SK-N-SH (cell line): ENCODE data around the gene CDPF1. TPM values are rescaled to one million over a fixed set of nuclear protein-coding genes. Genes with fewer than 3 reads are reported as not detected.

Source experiments
- CTCF ChIA-PET: fragments of 300-600, 350-600 bp; formaldehyde crosslinking; extraction: SDS; loops from one replicate; lab custom pipeline; 2021; lab: Yijun Ruan, JAX
- POLR2A ChIA-PET: fragments of 350-600 bp; sonication (Branson Sonifier 250); formaldehyde crosslinking; extraction: SDS; loops from one replicate; lab custom pipeline; 2020; ENCODE audit warnings: antibody characterized with exemption, inconsistent platforms; lab: Yijun Ruan, JAX
- DNase-seq: peaks from one replicate; pipeline ENCODE4 v3.0.0; 2012
- H2AFZ ChIP-seq: fragments of 200-600 bp; sonication (generic); 2 replicates; pipeline ENCODE4 v1.8.1; 2016; ENCODE audit warnings: antibody characterized with exemption, mild to moderate bottlenecking, low read depth
- H3F3A ChIP-seq: fragments of 200-600 bp; sonication (generic); replicated peaks from 2 replicates; pipeline ENCODE3; 2016; ENCODE audit warnings: antibody characterized with exemption, mild to moderate bottlenecking; ENCODE audit not compliant: insufficient read depth
- H3K27ac ChIP-seq, 2 experiments: fragments of 200-500 bp in 1 of 2; fragments of 200-600 bp in 1 of 2; sonication (Bioruptor generic) in 1 of 2; sonication (generic), shearing (Covaris generic) in 1 of 2; 2 replicates each; pipeline versions ENCODE4 v1.5.1 to v1.6.1; 2014 to 2016; ENCODE audit warnings: low read depth in 2 of 2, inconsistent platforms in 1 of 2, low read length in 1 of 2, mild to moderate bottlenecking in 1 of 2, mixed read lengths in 1 of 2
- H3K27me3 ChIP-seq: fragments of 200-600 bp; sonication (generic), shearing (Covaris generic); 2 replicates; pipeline ENCODE4 v1.6.1; 2016; ENCODE audit warnings: mixed run types; ENCODE audit not compliant: insufficient read depth
- H3K36me3 ChIP-seq, 2 experiments: fragments of 200-500 bp in 1 of 2; fragments of 200-600 bp in 1 of 2; sonication (Bioruptor generic) in 1 of 2; sonication (generic) in 1 of 2; replicated peaks in 1 of 2; 2 replicates each; pipeline versions ENCODE3 to v1.5.1; 2014 to 2016; ENCODE audit warnings: low read length in 1 of 2, mild to moderate bottlenecking in 1 of 2; ENCODE audit not compliant: insufficient read depth in 2 of 2, control insufficient read depth in 1 of 2
- H3K4me1 ChIP-seq, 2 experiments: fragments of 200-500 bp in 1 of 2; fragments of 200-600 bp in 1 of 2; sonication (Bioruptor generic) in 1 of 2; sonication (generic), shearing (Covaris generic) in 1 of 2; 2 replicates each; pipeline versions ENCODE4 v1.5.1 to v1.6.1; 2014 to 2016; ENCODE audit warnings: low read depth in 1 of 2, low read length in 1 of 2, mixed run types in 1 of 2; ENCODE audit not compliant: insufficient read depth in 2 of 2, control insufficient read depth in 1 of 2
- H3K4me2 ChIP-seq: fragments of 200-600 bp; sonication (generic), shearing (Covaris generic); 2 replicates; pipeline ENCODE4 v1.6.1; 2017; ENCODE audit warnings: mixed run types
- H3K4me3 ChIP-seq, 2 experiments: fragments of 200-500 bp in 1 of 2; fragments of 200-600 bp in 1 of 2; sonication (Bioruptor generic) in 1 of 2; sonication (generic), shearing (Covaris generic) in 1 of 2; 2 replicates each; pipeline versions ENCODE4 v1.5.1 to v1.8.1; 2014 to 2016; ENCODE audit warnings: low read depth in 2 of 2, inconsistent platforms in 1 of 2, low read length in 1 of 2, mild to moderate bottlenecking in 1 of 2, mixed read lengths in 1 of 2, moderate library complexity in 1 of 2
- H3K79me2 ChIP-seq: fragments of 200-600 bp; sonication (generic); 2 replicates; pipeline ENCODE4 v1.8.1; 2017; ENCODE audit warnings: mild to moderate bottlenecking; ENCODE audit not compliant: insufficient read depth
- H3K9ac ChIP-seq: fragments of 200-600 bp; sonication (generic); 2 replicates; pipeline ENCODE4 v1.6.1; 2017; ENCODE audit warnings: mixed run types
- H3K9me2 ChIP-seq: fragments of 200-600 bp; sonication (generic); 2 replicates; pipeline ENCODE4 v1.6.1; 2017; ENCODE audit warnings: mixed run types
- H3K9me3 ChIP-seq: fragments of 200-600 bp; sonication (generic); 2 replicates; pipeline ENCODE4 v1.6.1; 2017; ENCODE audit warnings: mixed run types, mild to moderate bottlenecking, moderate library complexity
- H4K20me1 ChIP-seq: fragments of 200-600 bp; sonication (generic); 2 replicates; pipeline ENCODE4 v1.6.1; 2017; ENCODE audit warnings: mild to moderate bottlenecking, mixed run types; ENCODE audit not compliant: insufficient read depth
- CHD2 ChIP-seq: fragments of 150-350 bp; IDR thresholded peaks from 2 replicates; pipeline ENCODE4 v1.6.1; 2018; ENCODE audit warnings: low read length; ENCODE audit not compliant: partially characterized antibody
- EP300 ChIP-seq, 2 experiments: IDR thresholded peaks; 2 replicates each; pipeline versions ENCODE4 v1.4.0 to v1.6.1; 2012; ENCODE audit warnings: borderline replicate concordance in 1 of 2, low read depth in 1 of 2, low read length in 1 of 2
- JUND ChIP-seq: IDR thresholded peaks from 2 replicates; pipeline ENCODE4 v1.4.0; 2012
- NFIC ChIP-seq: IDR thresholded peaks from 2 replicates; pipeline ENCODE4 v1.4.0; 2012; ENCODE audit warnings: borderline replicate concordance
- NRF1 ChIP-seq: IDR thresholded peaks from 2 replicates; pipeline ENCODE4 v1.6.1; 2012; ENCODE audit warnings: low read depth, mild to moderate bottlenecking, low read length
- TEAD4 ChIP-seq: IDR thresholded peaks from 2 replicates; pipeline ENCODE4 v1.4.0; 2012; ENCODE audit warnings: mild to moderate bottlenecking, borderline replicate concordance; ENCODE audit not compliant: insufficient read depth
- YY1 ChIP-seq: IDR thresholded peaks from 2 replicates; pipeline ENCODE4 v1.4.0; 2012; ENCODE audit warnings: low read depth, mild to moderate bottlenecking
- WGBS: methylation state at CpG from one replicate; pipeline ENCODE4 v1.1.6; 2017; ENCODE audit warnings: low lambda C conversion rate; 5-methylcytosine and 5-hydroxymethylcytosine counted together
- polyA plus RNA-seq, 3 experiments: library from polyadenylated mRNA; depleted of rRNA; stranded (reverse); fragments of >200 nt; gene quantifications; 2 replicates each; pipeline ENCODE4 v1.2.3, GENCODE V29; 2012
- TF ChIP-seq, protein P1 (sequence below): fragments of 150-350 bp; IDR thresholded peaks from 2 replicates; pipeline ENCODE4 v1.6.1; 2017; ENCODE audit warnings: antibody characterized with exemption, low read length, low read depth, borderline replicate concordance
- TF ChIP-seq, protein P2 (sequence below): IDR thresholded peaks from 2 replicates; pipeline ENCODE4 v1.4.0; 2012; ENCODE audit warnings: low read depth, borderline replicate concordance
- TF ChIP-seq, protein P3 (sequence below): IDR thresholded peaks from 2 replicates; pipeline ENCODE4 v1.4.0; 2012; ENCODE audit warnings: low read depth, borderline replicate concordance
- TF ChIP-seq, protein P4 (sequence below): fragments of 150-350 bp; IDR thresholded peaks from 2 replicates; pipeline ENCODE4 v1.6.1; 2016; ENCODE audit warnings: mild to moderate bottlenecking, low read depth, low read length
- TF ChIP-seq, protein P5 (sequence below): IDR thresholded peaks from 2 replicates; pipeline ENCODE4; 2012

The CDPF1 gene
- polyA plus RNA-seq, 1 of the 3 experiments (the other 2 are of a cell fraction): 25.3 TPM

DNA sequence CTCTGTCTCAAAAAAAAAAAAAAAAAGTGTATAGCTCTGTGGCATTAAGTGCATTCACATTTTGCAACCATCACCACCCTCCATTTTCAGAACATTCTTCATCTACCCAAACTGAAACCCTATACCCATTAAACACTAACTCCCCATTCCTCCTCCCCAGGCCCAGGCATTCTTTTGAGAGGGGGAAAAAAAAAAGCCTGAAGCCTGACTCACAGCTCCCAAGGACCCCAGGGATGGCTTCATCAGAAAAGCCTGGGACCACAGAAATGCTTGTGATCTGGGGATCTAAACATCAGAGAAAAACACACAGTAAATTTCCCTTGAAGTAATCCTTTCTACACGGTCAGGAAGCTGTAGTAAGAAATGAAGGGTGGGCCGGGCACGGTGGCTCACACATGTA is 35.9 kb upstream of the CDPF1 start:
- WGBS: 95% methylated on average over 3 of the region's 3 CpGs
- no peak overlapping the region for H3K27ac ChIP-seq
- H3F3A ChIP-seq: no peaks in the 10 kb centered on the region
- TF ChIP-seq, protein P1, sequence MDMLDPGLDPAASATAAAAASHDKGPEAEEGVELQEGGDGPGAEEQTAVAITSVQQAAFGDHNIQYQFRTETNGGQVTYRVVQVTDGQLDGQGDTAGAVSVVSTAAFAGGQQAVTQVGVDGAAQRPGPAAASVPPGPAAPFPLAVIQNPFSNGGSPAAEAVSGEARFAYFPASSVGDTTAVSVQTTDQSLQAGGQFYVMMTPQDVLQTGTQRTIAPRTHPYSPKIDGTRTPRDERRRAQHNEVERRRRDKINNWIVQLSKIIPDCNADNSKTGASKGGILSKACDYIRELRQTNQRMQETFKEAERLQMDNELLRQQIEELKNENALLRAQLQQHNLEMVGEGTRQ: no peak
- TF ChIP-seq EP300 (IDR thresholded peaks at IDR 0.05; ENCODE audit: borderline replicate concordance in 1 of 2, low read depth in 1 of 2, low read length in 1 of 2) (no peak), TEAD4 (no peak)
- TF ChIP-seq, protein P2, sequence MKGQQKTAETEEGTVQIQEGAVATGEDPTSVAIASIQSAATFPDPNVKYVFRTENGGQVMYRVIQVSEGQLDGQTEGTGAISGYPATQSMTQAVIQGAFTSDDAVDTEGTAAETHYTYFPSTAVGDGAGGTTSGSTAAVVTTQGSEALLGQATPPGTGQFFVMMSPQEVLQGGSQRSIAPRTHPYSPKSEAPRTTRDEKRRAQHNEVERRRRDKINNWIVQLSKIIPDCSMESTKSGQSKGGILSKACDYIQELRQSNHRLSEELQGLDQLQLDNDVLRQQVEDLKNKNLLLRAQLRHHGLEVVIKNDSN: no peak
- H3K9ac ChIP-seq: no peak overlapping the region
- ChIA-PET POLR2A (interaction anchor here (2.9 kb wide), 1 partner anchor 10 kb away, joined by 8 read pairs; the partner anchor contains the start of gene GTSE1), CTCF (interaction anchor here (0.6 to 1.5 kb wide), 2 partner anchors 134 to 163 kb away, joined by 3 to 4 read pairs; no protein-coding TSS in a partner anchor)
- H2AFZ ChIP-seq: no peak overlapping the region
- peaks cover 9 to 41% of the 10 kb centered on the region in 2 experiments for H3K36me3 ChIP-seq
- no peak for DNase-seq
- H3K79me2 ChIP-seq: no peaks in the 10 kb centered on the region
- H3K4me2 ChIP-seq: no peak overlapping the region
- H3K9me3 ChIP-seq: no peaks in the 10 kb centered on the region
- H3K9me2 ChIP-seq: no peaks in the 10 kb centered on the region
- H4K20me1 ChIP-seq: no peaks in the 10 kb centered on the region
- H3K4me3 ChIP-seq: no peak overlapping the region
- H3K4me1 ChIP-seq: no peaks in the 10 kb centered on the region
- no peaks in the 10 kb centered on the region for H3K27me3 ChIP-seq

DNA sequence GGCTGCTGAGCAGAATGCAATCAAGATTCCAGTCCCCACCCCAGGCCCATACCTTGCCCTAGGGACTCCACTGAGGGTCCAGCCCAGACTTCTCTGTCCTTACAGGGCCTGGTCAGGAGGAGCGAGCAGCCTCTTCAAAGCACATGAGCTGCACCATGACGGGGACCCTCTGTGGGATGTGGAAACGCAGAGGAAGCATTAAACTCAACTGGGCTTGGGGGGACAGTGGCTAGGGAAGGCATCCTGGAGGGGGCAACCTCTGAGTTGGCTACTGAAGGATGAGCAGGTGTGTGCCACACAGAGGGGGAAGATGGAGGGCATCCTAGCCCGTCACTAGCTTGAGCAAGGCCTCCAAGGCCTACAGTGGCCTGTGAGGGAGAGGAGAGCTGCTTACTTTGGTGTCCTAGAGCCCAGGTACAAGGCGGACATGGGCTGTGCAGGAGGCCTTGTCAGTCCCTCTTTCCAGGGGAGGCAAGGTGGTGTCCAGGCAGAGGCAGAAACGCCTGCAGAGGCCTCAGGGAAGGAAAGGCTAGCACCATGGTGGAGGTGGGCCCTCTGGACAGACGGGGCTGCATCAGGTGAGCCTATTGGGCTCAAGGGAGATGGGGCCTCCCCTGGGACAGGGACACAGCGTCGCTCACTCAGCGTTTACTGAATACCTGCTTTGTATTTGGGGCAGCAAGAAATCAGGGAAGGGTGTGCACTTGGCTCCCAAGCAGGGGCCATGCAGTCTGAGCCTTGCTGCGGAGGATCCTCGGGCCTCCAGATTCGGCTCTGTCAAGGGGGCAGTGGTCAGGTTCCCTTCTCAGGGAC is 32.0 kb upstream of the CDPF1 start:
- Histone ChIP-seq H3K9ac (no peak overlapping the region), H3K36me3 (peaks cover 12 to 64% of the 10 kb centered on the region in 2 experiments), H3K4me3 (no peak overlapping the region), H3K4me2 (no peak overlapping the region), H3K4me1 (no peaks in the 10 kb centered on the region), H3K9me2 (no peaks in the 10 kb centered on the region), H3K27ac (no peak overlapping the region), H3K79me2 (no peaks in the 10 kb centered on the region), H3K9me3 (no peaks in the 10 kb centered on the region), H3K27me3 (no peaks in the 10 kb centered on the region), H3F3A (no peaks in the 10 kb centered on the region), H2AFZ (no peak overlapping the region), H4K20me1 (no peaks in the 10 kb centered on the region)
- ChIA-PET CTCF (interaction anchor here (2.3 kb wide), 1 partner anchor 160 kb away, joined by 6 read pairs; no protein-coding TSS in a partner anchor), POLR2A (no interaction called here)
- DNase-seq: no peak
- 96% methylated on average over 5 of the region's 13 CpGs for WGBS
- TF ChIP-seq JUND (no peak), YY1 (no peak), NFIC (no peak), NRF1 (no peak), CHD2 (no peak)
- TF ChIP-seq, protein P3, sequence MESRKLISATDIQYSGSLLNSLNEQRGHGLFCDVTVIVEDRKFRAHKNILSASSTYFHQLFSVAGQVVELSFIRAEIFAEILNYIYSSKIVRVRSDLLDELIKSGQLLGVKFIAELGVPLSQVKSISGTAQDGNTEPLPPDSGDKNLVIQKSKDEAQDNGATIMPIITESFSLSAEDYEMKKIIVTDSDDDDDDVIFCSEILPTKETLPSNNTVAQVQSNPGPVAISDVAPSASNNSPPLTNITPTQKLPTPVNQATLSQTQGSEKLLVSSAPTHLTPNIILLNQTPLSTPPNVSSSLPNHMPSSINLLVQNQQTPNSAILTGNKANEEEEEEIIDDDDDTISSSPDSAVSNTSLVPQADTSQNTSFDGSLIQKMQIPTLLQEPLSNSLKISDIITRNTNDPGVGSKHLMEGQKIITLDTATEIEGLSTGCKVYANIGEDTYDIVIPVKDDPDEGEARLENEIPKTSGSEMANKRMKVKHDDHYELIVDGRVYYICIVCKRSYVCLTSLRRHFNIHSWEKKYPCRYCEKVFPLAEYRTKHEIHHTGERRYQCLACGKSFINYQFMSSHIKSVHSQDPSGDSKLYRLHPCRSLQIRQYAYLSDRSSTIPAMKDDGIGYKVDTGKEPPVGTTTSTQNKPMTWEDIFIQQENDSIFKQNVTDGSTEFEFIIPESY: no peak
- TF ChIP-seq, protein P4, sequence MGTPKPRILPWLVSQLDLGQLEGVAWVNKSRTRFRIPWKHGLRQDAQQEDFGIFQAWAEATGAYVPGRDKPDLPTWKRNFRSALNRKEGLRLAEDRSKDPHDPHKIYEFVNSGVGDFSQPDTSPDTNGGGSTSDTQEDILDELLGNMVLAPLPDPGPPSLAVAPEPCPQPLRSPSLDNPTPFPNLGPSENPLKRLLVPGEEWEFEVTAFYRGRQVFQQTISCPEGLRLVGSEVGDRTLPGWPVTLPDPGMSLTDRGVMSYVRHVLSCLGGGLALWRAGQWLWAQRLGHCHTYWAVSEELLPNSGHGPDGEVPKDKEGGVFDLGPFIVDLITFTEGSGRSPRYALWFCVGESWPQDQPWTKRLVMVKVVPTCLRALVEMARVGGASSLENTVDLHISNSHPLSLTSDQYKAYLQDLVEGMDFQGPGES: no peak
- TF ChIP-seq, protein P2: no peak
- TF ChIP-seq, protein P5, sequence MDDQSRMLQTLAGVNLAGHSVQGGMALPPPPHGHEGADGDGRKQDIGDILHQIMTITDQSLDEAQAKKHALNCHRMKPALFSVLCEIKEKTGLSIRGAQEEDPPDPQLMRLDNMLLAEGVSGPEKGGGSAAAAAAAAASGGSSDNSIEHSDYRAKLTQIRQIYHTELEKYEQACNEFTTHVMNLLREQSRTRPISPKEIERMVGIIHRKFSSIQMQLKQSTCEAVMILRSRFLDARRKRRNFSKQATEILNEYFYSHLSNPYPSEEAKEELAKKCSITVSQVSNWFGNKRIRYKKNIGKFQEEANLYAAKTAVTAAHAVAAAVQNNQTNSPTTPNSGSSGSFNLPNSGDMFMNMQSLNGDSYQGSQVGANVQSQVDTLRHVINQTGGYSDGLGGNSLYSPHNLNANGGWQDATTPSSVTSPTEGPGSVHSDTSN: no peak
